ENCODE data around the gene NTPCR. TPM values are rescaled to one million over a fixed set of nuclear protein-coding genes. Genes with fewer than 3 reads are reported as not detected.

The NTPCR gene
- total and polyA plus RNA-seq, 2 donors (not counting 3 experiments of a cell fraction or from before 2014, with no cell fraction given) = 13.2 to 35.3 TPM

DNA sequence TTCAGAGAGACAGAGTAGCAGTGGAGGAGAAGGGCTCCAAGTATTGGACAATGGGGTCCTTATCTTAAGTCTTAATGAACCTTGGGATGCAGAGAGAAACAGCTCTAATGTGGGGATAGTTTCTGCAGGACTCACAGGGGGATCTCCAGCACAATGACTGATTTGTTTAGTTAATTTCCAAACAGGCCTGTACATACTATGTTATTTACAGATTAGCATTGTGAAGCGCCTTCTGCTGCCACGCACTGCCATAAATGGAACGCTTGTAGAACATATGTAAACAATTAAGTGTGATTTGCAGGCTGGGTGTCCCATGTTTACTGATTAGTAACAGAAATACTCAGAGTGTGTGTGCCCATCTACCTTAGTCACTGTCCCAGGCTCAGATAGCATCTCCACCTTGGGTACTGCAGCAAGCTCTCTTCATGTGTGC is 56.1 kb downstream of the NTPCR start:
- Histone ChIP-seq H3K4me1 (ENCODE audit: control insufficient read depth, extremely low read depth, insufficient read depth, low read length) (peaks cover 5% of the 10 kb centered on the region), H3K9me1 (replicated peaks; ENCODE audit: control insufficient read depth, extremely low read depth, insufficient read depth, low read length) (no peaks in the 10 kb centered on the region), H3K27me3 (ENCODE audit: control insufficient read depth in 2 of 2, insufficient read depth in 2 of 2, low read length in 2 of 2) (no peaks in the 10 kb centered on the region), H3K4me2 (ENCODE audit: insufficient read depth, low read length) (no peak overlapping the region), H2AFZ (ENCODE audit: low read depth, low read length) (no peak overlapping the region), H3K4me3 (replicated peaks in 1 of 3; ENCODE audit: insufficient read depth in 1 of 3, low read depth in 1 of 3, low read length in 3 of 3) (no peak overlapping the region), H3K9ac (replicated peaks; ENCODE audit: extremely low read depth, insufficient read depth, low read length) (no peak overlapping the region), H3K9me3 (replicated peaks; ENCODE audit: control insufficient read depth, insufficient read depth, low read length) (no peaks in the 10 kb centered on the region), H4K20me1 (replicated peaks; ENCODE audit: control insufficient read depth, extremely low read depth, insufficient read depth, low read length) (no peaks in the 10 kb centered on the region), H3K36me3 (ENCODE audit: control insufficient read depth in 2 of 2, extremely low read depth in 1 of 2, insufficient read depth in 2 of 2, low read length in 2 of 2) (no peaks in the 10 kb centered on the region), H3K27ac (ENCODE audit: insufficient read depth, low read depth, low read length) (no peak overlapping the region), H3K79me2 (ENCODE audit: control insufficient read depth, insufficient read depth, low read length) (no peaks in the 10 kb centered on the region)
- intact Hi-C loops (cut with micrococcal nuclease) = no loop called here
- BruUV-seq (replicated peaks) = no TSS peak
- DNase-seq (ENCODE audit: low read depth, low spot score) (no peak), FAIRE-seq (no peak)
- dilution Hi-C loops (cut with MboI; ENCODE audit: extremely low pct_ligation_motif_present, low sequenced_read_pairs) = no loop called here
- POLR2A ChIA-PET = no interaction called here
- CTCF ChIA-PET = interaction anchor here (1.2 kb wide), 1 partner anchor 17 kb away, joined by 3 read pairs; no protein-coding TSS in a partner anchor
- no peak for TF ChIP-seq MAX (IDR thresholded peaks at IDR 0.05; ENCODE audit: insufficient read depth, insufficient read length)
- no peak for TF ChIP-seq EZH2 (IDR thresholded peaks at IDR 0.05; ENCODE audit: borderline replicate concordance, low read depth, low read length, severe bottlenecking)
- no peak for TF ChIP-seq JUN (IDR thresholded peaks at IDR 0.05; ENCODE audit: borderline replicate concordance, insufficient read depth, insufficient read length, low read depth)
- TF ChIP-seq CTCF (IDR thresholded peaks at IDR 0.05; ENCODE audit: extremely low read depth in 1 of 2, insufficient read depth in 1 of 2, low read depth in 1 of 2, low read length in 2 of 2) = no peak
- TF ChIP-seq POLR2A (IDR thresholded peaks at IDR 0.05; ENCODE audit: low read depth, low read length) = no peak
- TF ChIP-seq POLR2AphosphoS5 (IDR thresholded peaks at IDR 0.05; ENCODE audit: insufficient read depth, low read depth, low read length) = no peak
- TF ChIP-seq FOS (IDR thresholded peaks at IDR 0.05; ENCODE audit: borderline replicate concordance, insufficient read depth, low read length) = no peak
- TF ChIP-seq GATA2 (IDR thresholded peaks at IDR 0.05; ENCODE audit: insufficient read depth, insufficient read length, low read depth, low read length) = no peak
- TF ChIP-seq MYC (IDR thresholded peaks at IDR 0.05; ENCODE audit: low read depth, low read length) = no peak
